Stimulated activated CD8-positive, alpha-beta memory T cell treated with anti-CD3 and anti-CD28 coated beads, Interleukin-12 subunit alpha, Interleukin-12 subunit beta, amount 100 ng/mL, for 1 hour (primary cell): ENCODE results near the gene MYMK.

Experiments used
- DNase-seq: peaks from one replicate; pipeline ENCODE4 v3.0.0-alpha.2; 2020; ENCODE audit warnings: low read depth

Gene MYMK

GRCh38 chr9:133464638-133465037 is 60.1 kb downstream of the MYMK start:
- no peak for DNase-seq
